Thymus (tissue), 11 donors: Measurements from ENCODE around the gene RANBP10. TPM values are rescaled to one million over a fixed set of nuclear protein-coding genes. Genes with fewer than 3 reads are reported as not detected.

Experiments used
- DNase-seq, 9 donors: peaks; one replicate each; pipeline ENCODE4 v3.0.0-alpha.2; 2013; ENCODE audit warnings: low spot score in 9 of 9, low read depth in 6 of 9, missing footprints in 1 of 9
- H3K27ac ChIP-seq, 2 donors: one replicate each; pipeline ENCODE4 v1.5.1; 2013; ENCODE audit warnings: control low read depth in 1 of 2, low read depth in 1 of 2, low read length in 1 of 2, mild to moderate bottlenecking in 1 of 2, moderate library complexity in 1 of 2
- H3K27me3 ChIP-seq, 2 donors: one replicate each; pipeline ENCODE4 v1.5.1; 2013; ENCODE audit warnings: low read length in 1 of 2; ENCODE audit not compliant: control insufficient read depth in 2 of 2, insufficient read depth in 1 of 2
- H3K36me3 ChIP-seq, 2 donors: one replicate each; pipeline ENCODE4 v1.5.1; 2013; ENCODE audit warnings: low read length in 1 of 2, mild to moderate bottlenecking in 1 of 2, moderate library complexity in 1 of 2; ENCODE audit not compliant: control insufficient read depth in 2 of 2, insufficient read depth in 2 of 2
- H3K4me1 ChIP-seq, 2 donors: one replicate each; pipeline ENCODE4 v1.5.1; 2013; ENCODE audit warnings: low read length in 2 of 2; ENCODE audit not compliant: control insufficient read depth in 2 of 2, insufficient read depth in 2 of 2
- H3K4me3 ChIP-seq, 2 donors: one replicate each; pipeline ENCODE4 v1.5.1; 2013; ENCODE audit warnings: low read length in 2 of 2, control low read depth in 1 of 2, mild to moderate bottlenecking in 1 of 2
- H3K9me3 ChIP-seq, 2 donors: one replicate each; pipeline ENCODE4 v1.5.1; 2013; ENCODE audit warnings: low read length in 1 of 2, mild to moderate bottlenecking in 1 of 2; ENCODE audit not compliant: control insufficient read depth in 2 of 2, insufficient read depth in 1 of 2
- WGBS: extraction: QIAGEN DNeasy Blood & Tissue Kit; methylation state at CpG from one replicate; pipeline ENCODE4 v1.1.7; 2013; 5-methylcytosine and 5-hydroxymethylcytosine counted together
- polyA plus RNA-seq: library from polyadenylated mRNA; stranded (reverse); fragments of 200-250 nt; gene quantifications from one replicate; pipeline ENCODE4 v1.2.3, GENCODE V29; 2013
- total RNA-seq: library from RNA; stranded (reverse); fragments of 120-200 nt; gene quantifications from one replicate; pipeline ENCODE4 v1.2.4, GENCODE V29; 2013
- donor health status: healthy.

RANBP10 gene
- total and polyA plus RNA-seq, 2 donors = 3.7 to 10.7 TPM

DNA sequence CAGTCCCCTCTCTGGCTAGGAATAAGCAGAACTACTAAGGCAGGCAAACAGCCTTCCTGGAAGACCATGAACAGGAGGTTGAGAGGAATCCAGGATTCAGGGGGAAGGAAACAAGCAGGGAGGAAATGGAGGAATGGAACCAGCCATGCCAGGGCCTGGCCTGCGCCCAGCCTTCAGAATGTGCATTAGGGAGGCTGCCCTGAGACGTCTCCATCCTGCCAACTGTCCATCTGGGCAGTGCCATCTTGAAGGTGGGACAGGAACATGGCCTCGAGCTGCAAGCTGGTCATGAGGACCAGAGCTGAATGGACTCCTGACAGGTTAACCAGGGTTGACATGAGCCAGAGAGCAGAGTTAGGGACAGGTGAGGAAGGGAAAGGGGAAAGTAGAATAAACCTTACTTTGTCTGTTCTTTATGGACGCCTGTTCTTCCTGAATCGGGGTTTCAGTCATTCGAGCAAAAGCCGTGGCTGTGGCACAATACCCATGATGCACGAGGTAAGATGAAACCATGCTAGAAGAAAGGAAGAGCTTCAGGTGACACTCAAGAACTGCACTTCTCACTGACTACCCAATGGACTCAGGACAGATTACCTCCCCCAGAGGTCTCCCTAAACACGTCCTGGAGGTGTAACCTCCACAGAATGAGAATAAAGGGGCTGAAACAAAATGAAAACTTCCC is 75.1 kb downstream of the RANBP10 start:
- DNase-seq = no peak
- Histone ChIP-seq H3K4me3 (no peak overlapping the region), H3K27me3 (no peaks in the 10 kb centered on the region), H3K9me3 (no peaks in the 10 kb centered on the region), H3K27ac (no peak overlapping the region), H3K4me1 (no peaks in the 10 kb centered on the region), H3K36me3 (peaks cover 51 to 74% of the 10 kb centered on the region in 2 donors)
- 95% methylated on average over 9 of the region's 9 CpGs for WGBS

DNA sequence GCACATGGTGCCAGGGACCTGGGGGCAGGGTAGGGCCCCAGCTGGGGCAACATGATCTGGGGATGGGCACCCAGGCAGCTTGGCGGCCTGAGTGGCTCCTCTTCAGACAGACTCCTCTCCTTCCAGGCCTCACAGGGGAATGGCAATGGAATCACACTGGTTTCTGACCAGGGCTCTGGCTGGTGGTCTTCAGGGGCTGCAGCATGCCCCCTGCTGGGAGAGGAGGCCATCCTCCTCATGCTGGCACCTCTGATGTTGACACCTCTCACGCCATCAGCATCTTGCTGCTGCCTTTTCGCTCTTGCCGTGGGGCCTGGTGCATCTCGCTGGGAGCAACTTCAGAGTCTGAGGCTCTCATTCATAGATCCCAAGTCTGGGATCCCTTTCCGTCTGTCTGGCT is 76.0 kb downstream of the RANBP10 start:
- Histone ChIP-seq H3K4me3 (no peak overlapping the region), H3K36me3 (peaks cover 54 to 76% of the 10 kb centered on the region in 2 donors), H3K27ac (no peak overlapping the region), H3K27me3 (no peaks in the 10 kb centered on the region), H3K9me3 (no peaks in the 10 kb centered on the region), H3K4me1 (no peaks in the 10 kb centered on the region)
- 97% methylated on average over 6 of the region's 6 CpGs for WGBS
- DNase-seq = no peak

GRCh38 chr16:67729636-67730248 is 76.6 kb downstream of the RANBP10 start:
- H3K4me3 ChIP-seq = no peak overlapping the region
- no peaks in the 10 kb centered on the region for H3K27me3 ChIP-seq
- H3K9me3 ChIP-seq = no peaks in the 10 kb centered on the region
- H3K36me3 ChIP-seq = peaks cover 60 to 77% of the 10 kb centered on the region in 2 donors
- no peak for DNase-seq
- WGBS = 98% methylated on average over 14 of the region's 14 CpGs
- no peak overlapping the region for H3K27ac ChIP-seq
- no peaks in the 10 kb centered on the region for H3K4me1 ChIP-seq

GRCh38 chr16:67727521-67728485 is 78.6 kb downstream of the RANBP10 start:
- Histone ChIP-seq H3K9me3 (no peaks in the 10 kb centered on the region), H3K4me3 (no peak overlapping the region), H3K4me1 (no peaks in the 10 kb centered on the region), H3K27me3 (no peaks in the 10 kb centered on the region), H3K27ac (no peak overlapping the region), H3K36me3 (peaks cover 64 to 76% of the 10 kb centered on the region in 2 donors)
- 98% methylated on average over 22 of the region's 22 CpGs for WGBS
- no peak for DNase-seq

- no peak for DNase-seq
- H3K27me3 ChIP-seq = no peaks in the 10 kb centered on the region
- H3K4me1 ChIP-seq = no peaks in the 10 kb centered on the region
- 98% methylated on average over 8 of the region's 8 CpGs for WGBS
- H3K4me3 ChIP-seq = no peak overlapping the region
- no peaks in the 10 kb centered on the region for H3K9me3 ChIP-seq
- H3K27ac ChIP-seq = no peak overlapping the region
- H3K36me3 ChIP-seq = peaks cover 64 to 73% of the 10 kb centered on the region in 2 donors
Observed at GRCh38 chr16:67726106-67727034, 80.0 kb downstream of the RANBP10 start.

DNA sequence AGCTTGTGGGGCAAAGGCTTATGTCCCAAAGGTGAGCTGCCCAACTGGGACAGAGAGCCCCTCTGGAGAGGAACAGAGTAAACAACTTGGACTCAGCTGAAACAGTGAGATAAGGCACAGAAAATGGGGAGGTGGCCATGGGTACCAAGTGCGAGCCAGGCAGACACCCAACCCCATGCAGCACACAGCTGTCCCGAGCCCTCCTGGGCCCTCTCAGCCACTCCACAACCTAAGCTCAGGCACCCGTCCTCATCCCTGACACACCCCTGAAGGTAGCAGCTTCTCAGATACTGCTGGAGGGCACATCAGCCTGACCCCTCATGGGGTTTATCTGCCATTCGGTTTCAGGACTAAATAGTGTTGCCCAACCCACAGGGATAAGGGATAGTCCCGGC is 82.5 kb downstream of the RANBP10 start:
- Histone ChIP-seq H3K36me3 (peaks cover 40 to 48% of the 10 kb centered on the region in 2 donors), H3K27ac (no peak overlapping the region), H3K4me3 (no peak overlapping the region), H3K27me3 (no peaks in the 10 kb centered on the region), H3K4me1 (peaks cover 3 to 7% of the 10 kb centered on the region in 2 donors), H3K9me3 (no peaks in the 10 kb centered on the region)
- no peak for DNase-seq
- 96% methylated on average over 5 of the region's 5 CpGs for WGBS

DNA sequence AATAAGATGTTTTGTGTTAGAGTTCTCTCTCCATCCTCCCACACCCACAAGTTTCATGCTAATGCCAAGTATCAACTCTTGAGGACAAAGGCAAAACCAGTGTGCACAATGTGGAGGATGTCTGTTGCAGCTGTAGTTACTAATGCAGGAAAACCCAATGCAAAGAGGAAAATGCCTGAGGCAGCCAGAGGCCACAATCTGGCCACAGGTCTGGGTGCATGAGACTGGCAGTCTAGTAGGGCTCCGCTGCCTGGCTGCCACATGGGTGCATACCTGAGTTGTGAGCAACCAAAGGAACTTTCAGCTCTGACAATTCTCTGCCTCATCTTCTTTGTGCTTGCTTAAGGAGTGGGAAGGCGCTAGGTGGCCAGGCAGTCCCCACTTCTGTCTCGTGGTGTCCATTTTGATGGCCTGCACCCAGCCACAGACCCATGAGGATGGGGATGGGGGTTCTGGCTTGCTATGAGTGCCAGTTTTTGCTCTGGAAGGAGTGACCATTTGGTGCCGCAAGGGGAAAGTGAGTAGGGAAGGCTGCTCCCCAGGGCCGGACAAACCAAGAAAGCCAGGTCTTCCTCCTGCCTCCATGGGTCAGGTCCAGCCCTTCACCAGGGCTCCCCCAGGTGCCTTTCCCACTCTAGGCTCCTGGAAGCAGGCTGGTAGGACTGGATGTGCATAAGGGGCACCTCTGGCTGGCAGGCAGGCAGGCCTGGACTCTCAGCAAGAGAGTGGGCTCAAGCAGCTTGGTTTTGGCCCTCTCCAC is 83.0 kb downstream of the RANBP10 start:
- no peak overlapping the region for H3K27ac ChIP-seq
- H3K4me1 ChIP-seq = peaks cover 8 to 12% of the 10 kb centered on the region in 2 donors
- H3K27me3 ChIP-seq = no peaks in the 10 kb centered on the region
- peaks cover 34 to 42% of the 10 kb centered on the region in 2 donors for H3K36me3 ChIP-seq
- H3K4me3 ChIP-seq = no peak overlapping the region
- no peak for DNase-seq
- H3K9me3 ChIP-seq = no peaks in the 10 kb centered on the region
- over 99% methylated on average over 5 of the region's 5 CpGs for WGBS

DNA sequence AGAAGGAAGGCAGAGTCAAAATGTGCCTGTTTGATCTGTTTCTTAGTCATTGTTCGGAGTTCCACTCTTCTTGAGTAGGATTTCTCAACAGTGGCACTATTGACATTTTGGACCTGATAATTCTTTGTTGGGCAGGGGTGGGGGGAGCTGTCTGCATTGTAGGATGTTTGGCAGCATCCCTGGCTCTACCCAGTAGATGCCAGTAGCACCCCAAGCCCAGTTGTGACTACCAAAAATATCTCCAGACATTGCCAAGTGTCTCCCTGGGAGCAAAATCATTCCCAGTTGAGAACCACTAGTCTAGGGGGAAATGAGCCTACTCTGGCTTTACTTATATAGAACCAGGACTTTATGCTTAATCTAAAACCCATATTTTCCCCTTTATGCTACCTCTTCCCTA is 86.1 kb downstream of the RANBP10 start:
- Histone ChIP-seq H3K9me3 (no peaks in the 10 kb centered on the region), H3K4me1 (peaks cover 13 to 15% of the 10 kb centered on the region in 2 donors), H3K4me3 (peak overlapping the region; percentile 71 to 81), H3K27ac (no peak overlapping the region), H3K36me3 (peaks cover 9 to 18% of the 10 kb centered on the region in 2 donors), H3K27me3 (no peaks in the 10 kb centered on the region)
- DNase-seq = no peak
- 83% methylated on average over 1 of the region's 1 CpG for WGBS
